HG02763 (cell line): ENCODE data around the gene CAMTA1.

ENCODE experiments used
- ATAC-seq: cut with Tn5 transposase; IDR thresholded peaks from one replicate; pipeline ENCODE4 v1.9.1; 2021; ENCODE audit warnings: mild to moderate bottlenecking, moderate library complexity; ENCODE audit not compliant: unreplicated experiment

Gene CAMTA1

DNA sequence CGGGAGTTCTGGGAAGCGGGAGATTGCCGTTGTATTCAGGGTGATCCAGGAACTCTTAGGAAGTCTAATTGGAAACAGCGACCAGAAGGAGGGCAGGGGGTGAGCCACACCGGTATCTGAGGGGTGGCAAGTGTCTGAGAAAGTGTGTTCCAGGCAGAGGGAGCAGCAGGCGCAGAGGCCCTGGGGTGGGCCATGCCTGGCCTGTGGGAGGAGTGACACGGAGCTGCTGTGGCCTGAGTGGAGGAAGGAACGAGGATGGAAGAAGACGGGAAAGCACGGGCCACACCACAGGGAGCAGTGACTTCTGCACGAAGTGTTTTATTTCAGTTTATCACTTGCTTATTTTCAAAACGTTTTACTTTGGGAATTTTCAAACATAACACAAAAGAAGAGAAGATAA is 1010.2 kb downstream of the CAMTA1 start:
- ATAC-seq: no peak

GRCh38 chr1:7805460-7805859 is 1020.2 kb downstream of the CAMTA1 start:
- no peak for ATAC-seq

DNA sequence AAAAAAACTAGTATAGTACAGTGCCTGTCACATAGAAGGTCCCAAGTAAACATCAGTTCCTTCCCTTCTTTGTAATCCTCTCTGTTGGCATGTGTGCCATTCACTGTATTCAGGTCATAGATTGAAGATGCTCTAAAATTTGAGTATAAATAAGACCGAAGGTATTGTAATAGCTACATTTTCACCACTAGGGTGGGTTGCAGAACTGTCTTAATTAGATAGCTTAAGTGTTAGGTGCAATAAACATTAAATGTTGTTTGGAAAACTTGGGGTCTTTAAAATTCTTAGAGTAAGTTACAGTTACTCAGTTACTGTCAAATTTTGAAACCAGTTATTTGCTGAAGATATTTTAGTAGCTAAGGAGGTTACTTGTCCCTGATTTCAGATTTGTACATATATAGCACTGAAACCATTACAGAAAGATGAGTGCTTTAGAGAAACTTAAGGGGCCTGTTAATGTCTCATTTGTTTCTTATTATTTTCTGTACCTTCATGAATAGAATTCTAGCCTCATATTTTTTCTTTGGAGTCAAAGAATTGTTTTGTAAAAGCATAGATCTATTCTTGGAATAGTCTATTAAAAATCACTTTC is 1023.1 kb downstream of the CAMTA1 start:
- ATAC-seq: no peak

GRCh38 chr1:7809742-7810141 is 1024.5 kb downstream of the CAMTA1 start:
- ATAC-seq: no peak

DNA sequence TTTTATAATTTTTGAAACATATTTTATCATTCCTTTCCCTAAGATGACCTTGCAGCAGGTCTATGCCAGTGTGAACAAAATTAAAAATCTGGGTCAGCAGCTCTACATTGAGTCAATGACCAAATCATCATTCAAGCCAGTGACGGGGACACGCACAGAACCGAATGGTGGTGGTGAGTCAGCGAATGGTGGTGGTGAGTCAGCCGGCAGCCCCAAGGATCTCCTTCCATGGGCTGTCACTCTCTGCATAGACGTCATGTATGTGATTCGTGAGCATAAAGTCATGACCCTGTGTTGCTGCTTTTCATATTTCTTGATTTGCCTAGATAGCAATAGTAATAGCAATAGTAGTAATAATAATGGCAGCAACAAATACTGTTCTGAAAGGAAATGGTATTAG is 1025.1 kb downstream of the CAMTA1 start:
- no peak for ATAC-seq

DNA sequence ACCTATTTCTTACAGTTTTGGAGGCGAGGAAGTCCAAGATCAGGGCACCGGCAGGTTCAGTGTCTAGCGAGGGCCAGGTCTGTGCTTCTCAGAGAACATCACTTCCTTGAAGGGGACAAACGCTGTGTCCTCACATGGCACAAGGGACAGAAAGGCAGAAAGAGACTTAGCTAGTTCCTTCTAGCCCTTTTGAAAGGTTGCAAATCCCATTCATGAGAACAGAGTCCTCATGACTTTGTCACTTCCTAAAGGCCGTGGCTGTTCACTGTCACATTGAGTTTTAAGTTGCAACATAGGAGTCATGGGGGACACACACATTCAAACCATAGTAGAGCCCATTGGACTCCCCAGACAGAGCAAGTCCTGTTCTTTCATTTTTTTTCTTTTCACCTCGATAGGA is 1026.2 kb downstream of the CAMTA1 start:
- ATAC-seq: no peak

GRCh38 chr1:7813677-7814373 is 1028.6 kb downstream of the CAMTA1 start:
- ATAC-seq: no peak
